GM12865 (cell line): ENCODE results near the gene TMEM170B.

Experiments used
- DNase-seq: peaks from one replicate; pipeline ENCODE4 v3.0.0; 2010; ENCODE audit warnings: low read depth
- H3K4me3 ChIP-seq: 2 replicates; pipeline ENCODE4 v1.5.1; 2011; ENCODE audit warnings: mild to moderate bottlenecking, low read depth, low read length, control low read depth
- TF ChIP-seq, protein P1 (sequence below): IDR thresholded peaks from 2 replicates; pipeline ENCODE4 v1.5.1; 2011; ENCODE audit warnings: low read length, control low read depth, low read depth, inconsistent platforms; ENCODE audit not compliant: insufficient read depth; ENCODE audit errors: missing control alignments

The TMEM170B gene

GRCh38 chr6:11614534-11615213 is 77.1 kb downstream of the TMEM170B start:
- DNase-seq, result no peak
- TF ChIP-seq, protein P1, sequence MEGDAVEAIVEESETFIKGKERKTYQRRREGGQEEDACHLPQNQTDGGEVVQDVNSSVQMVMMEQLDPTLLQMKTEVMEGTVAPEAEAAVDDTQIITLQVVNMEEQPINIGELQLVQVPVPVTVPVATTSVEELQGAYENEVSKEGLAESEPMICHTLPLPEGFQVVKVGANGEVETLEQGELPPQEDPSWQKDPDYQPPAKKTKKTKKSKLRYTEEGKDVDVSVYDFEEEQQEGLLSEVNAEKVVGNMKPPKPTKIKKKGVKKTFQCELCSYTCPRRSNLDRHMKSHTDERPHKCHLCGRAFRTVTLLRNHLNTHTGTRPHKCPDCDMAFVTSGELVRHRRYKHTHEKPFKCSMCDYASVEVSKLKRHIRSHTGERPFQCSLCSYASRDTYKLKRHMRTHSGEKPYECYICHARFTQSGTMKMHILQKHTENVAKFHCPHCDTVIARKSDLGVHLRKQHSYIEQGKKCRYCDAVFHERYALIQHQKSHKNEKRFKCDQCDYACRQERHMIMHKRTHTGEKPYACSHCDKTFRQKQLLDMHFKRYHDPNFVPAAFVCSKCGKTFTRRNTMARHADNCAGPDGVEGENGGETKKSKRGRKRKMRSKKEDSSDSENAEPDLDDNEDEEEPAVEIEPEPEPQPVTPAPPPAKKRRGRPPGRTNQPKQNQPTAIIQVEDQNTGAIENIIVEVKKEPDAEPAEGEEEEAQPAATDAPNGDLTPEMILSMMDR, result no peak
- H3K4me3 ChIP-seq, result no peak overlapping the region

DNA sequence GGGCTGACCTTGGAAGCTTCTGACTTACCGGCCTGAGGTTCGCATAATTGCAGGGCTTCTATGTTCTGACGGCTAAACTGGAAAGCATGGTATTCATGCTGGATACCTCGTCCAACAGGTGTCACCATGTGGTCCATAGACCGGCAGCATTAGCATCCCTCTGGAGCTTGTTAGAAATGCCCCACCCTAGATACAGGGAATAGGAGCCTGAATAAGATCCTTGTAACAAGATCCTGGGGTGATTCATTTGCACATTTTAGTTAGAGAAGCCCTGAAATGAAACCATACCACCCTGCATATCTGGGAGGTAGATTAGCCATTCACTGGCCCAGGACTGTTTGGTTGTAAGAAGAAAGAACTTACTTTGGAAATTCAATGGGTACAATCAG is 77.7 kb downstream of the TMEM170B start:
- TF ChIP-seq, protein P1, result no peak
- DNase-seq, result no peak
- no peak overlapping the region for H3K4me3 ChIP-seq

DNA sequence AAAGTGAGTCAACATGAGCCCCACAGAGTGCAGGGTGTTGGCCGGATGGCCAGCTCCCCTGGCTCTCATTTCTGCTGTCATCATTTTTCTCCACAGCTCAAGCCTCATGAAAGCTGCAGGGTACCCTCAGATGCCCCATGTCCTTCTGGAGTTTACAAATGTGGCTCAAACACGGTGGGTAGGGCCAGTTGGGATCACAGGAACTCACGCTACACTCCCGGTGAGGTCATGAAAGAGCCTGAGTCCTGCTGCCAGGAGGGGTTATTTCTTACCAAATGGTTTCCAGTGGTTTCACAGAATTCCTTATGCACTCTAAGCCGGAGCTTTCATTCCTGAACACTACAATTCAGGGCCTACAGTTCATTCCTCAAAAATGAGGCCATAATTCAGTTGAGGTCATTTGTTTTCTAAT is 78.7 kb downstream of the TMEM170B start:
- TF ChIP-seq, protein P1, result no peak
- no peak for DNase-seq
- no peak overlapping the region for H3K4me3 ChIP-seq

GRCh38 chr6:11618533-11618932 is 81.0 kb downstream of the TMEM170B start:
- TF ChIP-seq, protein P1, result peak; percentile 39
- DNase-seq, result peak; percentile 53
- no peak overlapping the region for H3K4me3 ChIP-seq

DNA sequence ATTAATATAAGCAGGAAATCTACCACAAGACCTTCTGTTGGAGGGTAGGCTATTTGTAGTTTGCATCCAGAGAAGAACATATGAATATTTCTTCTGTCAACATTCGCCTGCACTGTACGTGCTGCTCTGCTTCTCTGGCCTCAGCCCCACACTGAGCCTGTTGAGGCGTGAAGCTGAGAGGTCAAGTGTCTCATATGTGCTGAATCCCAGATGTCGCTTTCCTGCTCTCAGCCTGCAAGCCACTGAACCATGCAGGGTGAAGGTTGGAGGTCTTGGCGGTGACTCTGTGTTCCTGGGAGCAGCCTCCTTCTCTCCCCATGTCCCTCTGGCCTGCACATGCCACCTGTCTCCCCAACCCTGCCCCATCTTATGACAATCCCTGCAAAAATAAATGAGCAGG is 83.6 kb downstream of the TMEM170B start:
- DNase-seq, result no peak
- H3K4me3 ChIP-seq, result no peak overlapping the region
- TF ChIP-seq, protein P1, result no peak

DNA sequence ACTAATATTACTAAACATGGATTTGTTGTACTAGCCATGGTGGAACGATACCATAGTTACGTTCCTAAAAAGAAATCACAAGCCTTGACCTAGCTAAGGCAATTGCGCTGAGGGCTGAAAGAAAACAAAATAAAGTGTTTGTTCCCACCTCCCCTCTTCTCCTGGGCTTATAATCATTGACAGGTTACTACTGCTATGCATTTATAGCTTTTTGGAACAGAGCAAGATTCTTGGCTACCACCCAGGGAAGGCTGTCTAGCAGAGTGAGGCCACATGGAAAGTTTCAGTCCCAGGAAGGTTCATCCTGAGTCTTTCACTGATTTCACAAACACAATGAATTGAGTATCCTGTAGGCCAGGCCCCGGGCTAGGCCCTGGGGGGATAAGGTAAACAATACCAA is 84.6 kb downstream of the TMEM170B start:
- TF ChIP-seq, protein P1, result no peak

GRCh38 chr6:11623272-11623671 is 85.7 kb downstream of the TMEM170B start:
- TF ChIP-seq, protein P1, result no peak
- no peak for DNase-seq
- H3K4me3 ChIP-seq, result no peak overlapping the region

More for the DNA sequence above, 84.6 kb downstream of the TMEM170B start:
- no peak overlapping the region for H3K4me3 ChIP-seq
- DNase-seq, result no peak
